Activated CD4-positive, CD25-positive, alpha-beta regulatory T cell treated with anti-CD3 and anti-CD28 coated beads, Interleukin-2, amount 50 U/mL, for 24 hours (primary cell): ENCODE data around the gene CCL17.
"Not testable (repeated sequence)": the region's sequence is repeated elsewhere in the genome, so short reads cannot be mapped to it uniquely, and the experiment has no call there.

ENCODE experiments used
- ATAC-seq, 2 donors: fragments of 150-1000 bp; cut with Tn5 transposase; one replicate each; pipeline ENCODE4 v1.10.0; 2021; ENCODE audit warnings: mild to moderate bottlenecking in 1 of 2, moderate library complexity in 1 of 2

CCL17 gene

GRCh38 chr16:57379579-57379978 is 25.0 kb upstream of the CCL17 start:
- ATAC-seq, result no peak

- ATAC-seq, result no peak
These were observed 23.7 kb upstream of the CCL17 start for GRCh38 chr16:57380671-57381462.

GRCh38 chr16:57381791-57382534 is 22.6 kb upstream of the CCL17 start:
- ATAC-seq, result no peak

GRCh38 chr16:57382535-57383275 is 21.9 kb upstream of the CCL17 start:
- ATAC-seq, result no peak

- no peak for ATAC-seq
These were observed 21.0 kb upstream of the CCL17 start for GRCh38 chr16:57383276-57384247.

GRCh38 chr16:57384248-57385070 is 20.1 kb upstream of the CCL17 start:
- ATAC-seq, result no peak

GRCh38 chr16:57385083-57385482 is 19.5 kb upstream of the CCL17 start:
- no peak for ATAC-seq

- no peak for ATAC-seq
These were observed 18.1 kb upstream of the CCL17 start for GRCh38 chr16:57386381-57386951.

GRCh38 chr16:57387598-57388354 is 16.8 kb upstream of the CCL17 start:
- peak in 1 of 2 donors; percentile 53 for ATAC-seq

GRCh38 chr16:57388359-57389086 is 16.0 kb upstream of the CCL17 start:
- peak; percentile 41 to 68 for ATAC-seq

GRCh38 chr16:57389087-57389468 is 15.5 kb upstream of the CCL17 start:
- ATAC-seq, result no peak

GRCh38 chr16:57390636-57391295 is 13.8 kb upstream of the CCL17 start:
- ATAC-seq, result no peak

GRCh38 chr16:57391300-57391699 is 13.3 kb upstream of the CCL17 start:
- no peak for ATAC-seq

GRCh38 chr16:57391708-57392107 is 12.9 kb upstream of the CCL17 start:
- ATAC-seq, result no peak

- no peak for ATAC-seq
These were observed 11.9 kb upstream of the CCL17 start for GRCh38 chr16:57392694-57393093.

GRCh38 chr16:57394444-57394843 is 10.1 kb upstream of the CCL17 start:
- ATAC-seq, result no peak

GRCh38 chr16:57395026-57395425 is 9.5 kb upstream of the CCL17 start:
- ATAC-seq, result no peak

- no peak for ATAC-seq
These were observed 7.8 kb upstream of the CCL17 start for GRCh38 chr16:57396786-57397185.

GRCh38 chr16:57397493-57397892 is 7.1 kb upstream of the CCL17 start:
- not testable (repeated sequence) for ATAC-seq
